Fibroblast of lung (primary cell): ENCODE results near the gene SLC7A14. TPM values are rescaled to one million over a fixed set of nuclear protein-coding genes. Genes with fewer than 3 reads are reported as not detected.

Experiments
- DNase-seq, 2 donors: peaks; one replicate each; pipeline versions ENCODE4 v3.0.0 to v3.0.0-alpha.2; 2010; ENCODE audit warnings: low read depth in 2 of 2
- H2AFZ ChIP-seq: 2 replicates; pipeline ENCODE4 v1.5.1; 2012; ENCODE audit warnings: low read length, control low read depth, inconsistent platforms
- H3K27ac ChIP-seq: 2 replicates; pipeline ENCODE4 v1.5.1; 2011; ENCODE audit warnings: low read length, control low read depth; ENCODE audit not compliant: insufficient read depth
- H3K27me3 ChIP-seq: 2 replicates; pipeline ENCODE4 v1.5.1; 2011; ENCODE audit warnings: mild to moderate bottlenecking, low read length; ENCODE audit not compliant: control insufficient read depth, insufficient read depth
- H3K36me3 ChIP-seq: 2 replicates; pipeline ENCODE4 v1.5.1; 2011; ENCODE audit warnings: low read length; ENCODE audit not compliant: control insufficient read depth, insufficient read depth
- H3K4me1 ChIP-seq: 2 replicates; pipeline ENCODE4 v1.5.1; 2011; ENCODE audit warnings: low read length; ENCODE audit not compliant: control insufficient read depth, insufficient read depth; ENCODE audit errors: extremely low read depth
- H3K4me2 ChIP-seq: 2 replicates; pipeline ENCODE4 v1.5.1; 2011; ENCODE audit warnings: low read length, control low read depth; ENCODE audit not compliant: insufficient read depth; ENCODE audit errors: extremely low read depth
- H3K4me3 ChIP-seq, 4 experiments: fragments of 200-600 bp in 1 of 4; sonication (generic) in 1 of 4; replicated peaks in 1 of 4; 2 replicates each; pipeline ENCODE4 v1.5.1; 2011 to 2016; ENCODE audit warnings: low read length in 4 of 4, low read depth in 3 of 4, mild to moderate bottlenecking in 3 of 4, control low read depth in 2 of 4, inconsistent platforms in 1 of 4, mixed read lengths in 1 of 4; ENCODE audit not compliant: insufficient read depth in 1 of 4; ENCODE audit errors: control extremely low read depth in 1 of 4
- H3K79me2 ChIP-seq: 2 replicates; pipeline ENCODE4 v1.5.1; 2012; ENCODE audit warnings: mild to moderate bottlenecking, low read length, inconsistent platforms; ENCODE audit not compliant: control insufficient read depth, insufficient read depth
- H3K9ac ChIP-seq: 2 replicates; pipeline ENCODE4 v1.5.1; 2011; ENCODE audit warnings: mild to moderate bottlenecking, low read length, control low read depth; ENCODE audit not compliant: insufficient read depth
- H3K9me3 ChIP-seq: 2 replicates; pipeline ENCODE4 v1.5.1; 2012; ENCODE audit warnings: low read depth, low read length; ENCODE audit not compliant: control insufficient read depth, insufficient read depth
- H4K20me1 ChIP-seq: 2 replicates; pipeline ENCODE4 v1.5.1; 2011; ENCODE audit warnings: low read length; ENCODE audit not compliant: control insufficient read depth, insufficient read depth; ENCODE audit errors: extremely low read depth
- EZH2 ChIP-seq: IDR thresholded peaks from 2 replicates; pipeline ENCODE4 v1.5.1; 2012; ENCODE audit warnings: low read length, control low read depth, mild to moderate bottlenecking; ENCODE audit errors: missing control alignments
- polyA plus RNA-seq, 2 donors: library from polyadenylated mRNA; depleted of rRNA in 1 of 2; stranded (reverse) in 1 of 2; unstranded in 1 of 2; fragments of >200 nt; gene quantifications; 2 replicates each; pipeline ENCODE4 v1.2.1, GENCODE V29; 2011 to 2012; ENCODE audit warnings: missing spikeins in 1 of 2
- total RNA-seq: library from RNA; depleted of rRNA; stranded (reverse); fragments of >200 nt; gene quantifications from 2 replicates; pipeline ENCODE4 v1.2.1, GENCODE V29; 2014
- TF ChIP-seq, protein P1 (sequence below), 2 donors: IDR thresholded peaks in 1 of 2; conservative IDR thresholded peaks in 1 of 2; 1 replicate in 1 of 2; 2 replicates in 1 of 2; pipeline ENCODE4 v1.5.1; 2011 to 2012; ENCODE audit warnings: low read length in 2 of 2, control low read depth in 1 of 2, inconsistent platforms in 1 of 2, low read depth in 1 of 2, mild to moderate bottlenecking in 1 of 2

Gene SLC7A14
- total and polyA plus RNA-seq, 2 donors (not counting 1 experiment from before 2014, with no cell fraction given): 1.3 to 3.4 TPM

DNA sequence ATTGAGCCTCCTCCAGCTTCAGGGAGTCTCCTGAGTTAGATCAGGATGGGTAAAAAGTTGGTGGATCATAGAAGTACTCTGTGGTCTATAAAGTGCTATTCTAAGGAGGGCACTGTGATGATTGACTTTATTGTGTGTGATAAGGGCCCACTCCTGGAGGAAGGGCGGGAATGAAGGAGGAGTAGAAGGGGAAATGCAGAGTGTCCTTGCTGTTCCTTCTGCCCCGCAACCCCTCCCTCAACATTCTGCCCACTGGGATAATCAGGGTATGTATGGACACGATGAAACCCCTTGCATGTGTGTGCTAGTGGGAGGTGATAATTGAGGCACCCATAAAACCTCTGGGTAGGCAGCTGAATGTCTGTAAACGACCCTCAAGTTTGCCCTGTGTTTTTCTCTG lies 101.0 kb downstream of the SLC7A14 start:
- Histone ChIP-seq H3K79me2 (no peaks in the 10 kb centered on the region), H3K4me1 (no peaks in the 10 kb centered on the region), H2AFZ (no peak overlapping the region), H3K4me2 (no peak overlapping the region), H3K9me3 (no peaks in the 10 kb centered on the region), H3K9ac (no peak overlapping the region), H3K27ac (no peak overlapping the region), H3K4me3 (no peak overlapping the region), H3K27me3 (no peaks in the 10 kb centered on the region), H3K36me3 (no peaks in the 10 kb centered on the region), H4K20me1 (no peaks in the 10 kb centered on the region)
- TF ChIP-seq, protein P1, sequence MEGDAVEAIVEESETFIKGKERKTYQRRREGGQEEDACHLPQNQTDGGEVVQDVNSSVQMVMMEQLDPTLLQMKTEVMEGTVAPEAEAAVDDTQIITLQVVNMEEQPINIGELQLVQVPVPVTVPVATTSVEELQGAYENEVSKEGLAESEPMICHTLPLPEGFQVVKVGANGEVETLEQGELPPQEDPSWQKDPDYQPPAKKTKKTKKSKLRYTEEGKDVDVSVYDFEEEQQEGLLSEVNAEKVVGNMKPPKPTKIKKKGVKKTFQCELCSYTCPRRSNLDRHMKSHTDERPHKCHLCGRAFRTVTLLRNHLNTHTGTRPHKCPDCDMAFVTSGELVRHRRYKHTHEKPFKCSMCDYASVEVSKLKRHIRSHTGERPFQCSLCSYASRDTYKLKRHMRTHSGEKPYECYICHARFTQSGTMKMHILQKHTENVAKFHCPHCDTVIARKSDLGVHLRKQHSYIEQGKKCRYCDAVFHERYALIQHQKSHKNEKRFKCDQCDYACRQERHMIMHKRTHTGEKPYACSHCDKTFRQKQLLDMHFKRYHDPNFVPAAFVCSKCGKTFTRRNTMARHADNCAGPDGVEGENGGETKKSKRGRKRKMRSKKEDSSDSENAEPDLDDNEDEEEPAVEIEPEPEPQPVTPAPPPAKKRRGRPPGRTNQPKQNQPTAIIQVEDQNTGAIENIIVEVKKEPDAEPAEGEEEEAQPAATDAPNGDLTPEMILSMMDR (conservative IDR thresholded peaks at IDR 0.05 in 1 of 2, IDR thresholded peaks at IDR 0.05 in 1 of 2; ENCODE audit: low read depth in 1 of 2, low read length in 2 of 2): no peak
- no peak for TF ChIP-seq EZH2
- DNase-seq: no peak

DNA sequence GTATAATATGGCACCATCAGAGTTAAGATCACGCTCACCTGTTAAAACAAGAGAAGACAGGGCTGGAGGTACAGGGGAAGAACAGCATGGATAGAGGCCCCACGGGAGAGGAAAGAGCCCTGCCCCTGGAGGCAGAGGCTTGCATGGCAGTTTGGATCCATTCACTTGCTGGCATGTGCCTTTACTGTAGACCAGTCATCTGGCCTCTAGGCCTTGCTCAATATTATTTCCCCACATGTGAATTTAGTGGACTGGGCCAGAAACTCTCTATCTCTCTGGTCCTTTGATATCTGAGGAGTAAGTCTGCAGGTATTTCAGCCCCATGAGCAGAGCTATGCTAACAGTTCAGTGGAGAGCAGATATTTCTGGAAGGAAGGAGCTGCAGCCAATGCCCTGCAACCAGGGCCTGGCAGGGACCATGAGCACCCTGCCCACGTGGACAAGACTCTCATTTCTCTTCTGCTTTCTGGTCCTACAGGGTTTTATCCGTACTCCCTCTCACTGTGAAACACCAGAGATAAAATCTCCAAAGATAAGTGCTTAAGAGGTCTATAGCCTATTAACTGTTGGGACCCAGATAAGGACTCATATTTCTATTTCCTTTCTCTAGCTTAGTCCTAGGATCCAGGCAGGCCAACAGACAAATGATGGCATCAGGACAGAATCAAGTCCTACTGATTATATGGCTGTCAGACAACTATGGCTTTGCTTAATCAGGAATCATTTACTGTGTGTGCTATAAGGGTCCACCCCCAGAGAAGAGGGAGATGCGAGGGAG lies 102.2 kb downstream of the SLC7A14 start:
- no peak overlapping the region for H3K4me2 ChIP-seq
- H3K79me2 ChIP-seq: no peaks in the 10 kb centered on the region
- H2AFZ ChIP-seq: no peak overlapping the region
- no peak for TF ChIP-seq EZH2
- TF ChIP-seq, protein P1 (conservative IDR thresholded peaks at IDR 0.05 in 1 of 2, IDR thresholded peaks at IDR 0.05 in 1 of 2; ENCODE audit: low read depth in 1 of 2, low read length in 2 of 2): peak in 1 of 2 donors; percentile 33
- H3K4me3 ChIP-seq: no peak overlapping the region
- H4K20me1 ChIP-seq: no peaks in the 10 kb centered on the region
- H3K9me3 ChIP-seq: no peaks in the 10 kb centered on the region
- no peaks in the 10 kb centered on the region for H3K4me1 ChIP-seq
- H3K9ac ChIP-seq: no peak overlapping the region
- peak in 1 of 2 donors; percentile 11 for DNase-seq
- H3K27ac ChIP-seq: no peak overlapping the region
- no peaks in the 10 kb centered on the region for H3K27me3 ChIP-seq
- no peaks in the 10 kb centered on the region for H3K36me3 ChIP-seq

DNA sequence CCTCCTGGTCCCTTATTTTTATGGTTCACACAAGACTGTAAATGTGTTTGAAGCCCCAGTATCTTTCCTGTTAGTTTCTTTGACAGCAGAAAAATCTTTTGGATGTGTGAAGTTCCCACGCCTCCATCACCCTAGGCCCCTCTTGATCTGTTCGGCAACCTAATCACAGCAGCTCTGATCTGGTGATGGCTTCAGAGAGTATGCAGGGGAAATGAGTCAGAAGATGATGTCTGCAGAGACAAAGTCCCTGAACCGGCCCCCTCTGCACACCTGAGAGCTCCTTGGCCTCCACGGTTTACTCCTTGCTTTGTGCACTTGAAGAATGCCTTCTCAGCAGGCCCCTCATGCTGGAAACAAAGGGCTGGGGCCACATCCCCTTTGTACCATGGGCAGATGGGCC lies 103.7 kb downstream of the SLC7A14 start:
- H3K27me3 ChIP-seq: no peaks in the 10 kb centered on the region
- H3K4me1 ChIP-seq: peaks cover 1% of the 10 kb centered on the region
- H3K4me3 ChIP-seq: no peak overlapping the region
- H3K27ac ChIP-seq: no peak overlapping the region
- TF ChIP-seq, protein P1 (conservative IDR thresholded peaks at IDR 0.05 in 1 of 2, IDR thresholded peaks at IDR 0.05 in 1 of 2; ENCODE audit: low read depth in 1 of 2, low read length in 2 of 2): no peak
- no peak for TF ChIP-seq EZH2
- no peak for DNase-seq
- no peaks in the 10 kb centered on the region for H3K9me3 ChIP-seq
- H3K79me2 ChIP-seq: no peaks in the 10 kb centered on the region
- no peak overlapping the region for H2AFZ ChIP-seq
- H3K4me2 ChIP-seq: no peak overlapping the region
- no peak overlapping the region for H3K9ac ChIP-seq
- no peaks in the 10 kb centered on the region for H3K36me3 ChIP-seq
- no peaks in the 10 kb centered on the region for H4K20me1 ChIP-seq
